Cardiac muscle cell (in vitro differentiated cells and primary cell): ENCODE data around the gene RASAL2. TPM values are rescaled to one million over a fixed set of nuclear protein-coding genes. Genes with fewer than 3 reads are reported as not detected.

Experiments
- DNase-seq, 2 donors: peaks; one replicate each; pipeline versions ENCODE4 v3.0.0 to v3.0.0-alpha.2; 2010 to 2017; ENCODE audit warnings: low read depth in 1 of 2, low spot score in 1 of 2
- H3K27ac ChIP-seq: fragments of 200-600 bp; sonication (generic); 2 replicates; pipeline ENCODE4 v1.5.1; 2016
- H3K27me3 ChIP-seq: fragments of 200-600 bp; sonication (generic); 2 replicates; pipeline ENCODE4 v1.6.0; 2016; ENCODE audit warnings: control low read depth
- H3K36me3 ChIP-seq: fragments of 200-600 bp; sonication (generic); 2 replicates; pipeline ENCODE4 v1.5.1; 2016; ENCODE audit warnings: control low read depth
- H3K4me1 ChIP-seq: fragments of 200-600 bp; sonication (generic); 2 replicates; pipeline ENCODE4 v1.8.1; 2017; ENCODE audit warnings: low read depth, mild to moderate bottlenecking, mixed run types
- H3K4me3 ChIP-seq: fragments of 200-600 bp; sonication (generic); 2 replicates; pipeline ENCODE4 v1.5.1; 2016; ENCODE audit warnings: mild to moderate bottlenecking
- H3K9me3 ChIP-seq: fragments of 200-600 bp; sonication (generic); 2 replicates; pipeline ENCODE4 v1.5.1; 2017; ENCODE audit warnings: low read depth, mild to moderate bottlenecking, control low read depth
- CTCF ChIP-seq: IDR thresholded peaks from 2 replicates; pipeline ENCODE4 v1.5.1; 2012; ENCODE audit warnings: low read depth, mild to moderate bottlenecking, low read length
- polyA plus RNA-seq: library from polyadenylated mRNA; unstranded; fragments of >200 nt; fragmentation: Nextera tagmentation; extraction: Ambion mirVana; gene quantifications from 2 replicates; pipeline ENCODE4 v1.2.1, GENCODE V29; 2016
- total RNA-seq: library from RNA; depleted of rRNA; stranded (reverse); fragments of >200 nt; gene quantifications from 2 replicates; pipeline ENCODE4 v1.2.3, GENCODE V29; 2016

RASAL2 gene
- total and polyA plus RNA-seq, 2 experiments from 2014 or later, result 11.2 to 35.3 TPM

- Histone ChIP-seq H3K4me1 (no peaks in the 10 kb centered on the region), H3K27ac (no peak overlapping the region), H3K36me3 (no peaks in the 10 kb centered on the region), H3K4me3 (no peak overlapping the region), H3K27me3 (no peaks in the 10 kb centered on the region), H3K9me3 (no peaks in the 10 kb centered on the region)
- no peak for DNase-seq
- TF ChIP-seq CTCF, result no peak
Observed at GRCh38 chr1:178271471-178271870, 177.6 kb downstream of the RASAL2 start.

- Histone ChIP-seq H3K4me3 (no peak overlapping the region), H3K27me3 (no peaks in the 10 kb centered on the region), H3K36me3 (no peaks in the 10 kb centered on the region), H3K27ac (no peak overlapping the region), H3K4me1 (no peaks in the 10 kb centered on the region), H3K9me3 (no peaks in the 10 kb centered on the region)
- no peak for TF ChIP-seq CTCF
- DNase-seq, result no peak
Observed at GRCh38 chr1:178273707-178274410, 180.0 kb downstream of the RASAL2 start.

GRCh38 chr1:178275049-178275448 lies 181.1 kb downstream of the RASAL2 start:
- H3K9me3 ChIP-seq, result no peaks in the 10 kb centered on the region
- no peaks in the 10 kb centered on the region for H3K36me3 ChIP-seq
- no peak overlapping the region for H3K4me3 ChIP-seq
- DNase-seq, result no peak
- no peaks in the 10 kb centered on the region for H3K27me3 ChIP-seq
- H3K27ac ChIP-seq, result no peak overlapping the region
- no peaks in the 10 kb centered on the region for H3K4me1 ChIP-seq
- no peak for TF ChIP-seq CTCF

- Histone ChIP-seq H3K4me1 (no peaks in the 10 kb centered on the region), H3K36me3 (no peaks in the 10 kb centered on the region), H3K4me3 (no peak overlapping the region), H3K27ac (no peak overlapping the region), H3K27me3 (no peaks in the 10 kb centered on the region), H3K9me3 (no peaks in the 10 kb centered on the region)
- no peak for TF ChIP-seq CTCF
- DNase-seq, result no peak
Observed at GRCh38 chr1:178275553-178275952, 181.6 kb downstream of the RASAL2 start.

- no peak for TF ChIP-seq CTCF
Observed at GRCh38 chr1:178277793-178278530, 184.1 kb downstream of the RASAL2 start.

More at GRCh38 chr1:178277793-178278530, 184.1 kb downstream of the RASAL2 start:
- H3K27ac ChIP-seq, result no peak overlapping the region
- H3K36me3 ChIP-seq, result no peaks in the 10 kb centered on the region
- H3K9me3 ChIP-seq, result no peaks in the 10 kb centered on the region
- no peak overlapping the region for H3K4me3 ChIP-seq
- no peaks in the 10 kb centered on the region for H3K27me3 ChIP-seq
- DNase-seq, result no peak
- H3K4me1 ChIP-seq, result no peaks in the 10 kb centered on the region
